Stomach (tissue), 9 donors: ENCODE results near the gene ITGA1. TPM values are rescaled to one million over a fixed set of nuclear protein-coding genes. Genes with fewer than 3 reads are reported as not detected.

Experiments used
- DNase-seq, 2 donors: peaks; one replicate each; pipeline versions ENCODE4 v3.0.0 to v3.0.0-alpha.2; 2013 to 2019
- H3K27ac ChIP-seq, 5 donors: fragments of 200-600 bp in 4 of 5; sonication (generic) in 4 of 5; one replicate each; pipeline ENCODE4 v1.5.1; 2013 to 2019; ENCODE audit warnings: mild to moderate bottlenecking in 1 of 5, moderate library complexity in 1 of 5
- H3K27me3 ChIP-seq, 3 donors: fragments of 200-600 bp; sonication (generic); one replicate each; pipeline ENCODE4 v1.5.1; 2017 to 2019; ENCODE audit warnings: mixed run types in 1 of 3
- H3K36me3 ChIP-seq, 4 donors: fragments of 200-600 bp; sonication (generic); 1 replicate in 3 of 4; 2 replicates in 1 of 4; pipeline ENCODE4 v1.5.1; 2016 to 2019
- H3K4me1 ChIP-seq, 4 donors: fragments of 200-600 bp; sonication (generic); one replicate each; pipeline ENCODE4 v1.5.1; 2016 to 2019
- H3K4me3 ChIP-seq, 4 donors: fragments of 200-600 bp; sonication (generic) in 3 of 4; one replicate each; pipeline ENCODE4 v1.5.1; 2016 to 2019; ENCODE audit warnings: mild to moderate bottlenecking in 1 of 4
- H3K9me3 ChIP-seq, 4 donors: fragments of 200-600 bp; sonication (generic); one replicate each; pipeline ENCODE4 v1.5.1; 2016 to 2019
- CTCF ChIP-seq, 7 experiments: fragments of 450-650 bp in 4 of 7; fragments of 200-600 bp in 3 of 7; sonication (generic) in 3 of 7; IDR thresholded peaks; one replicate each; pipeline ENCODE4 v1.5.1; 2016 to 2019; ENCODE audit warnings: antibody characterized with exemption in 7 of 7, control low read depth in 2 of 7, mild to moderate bottlenecking in 1 of 7
- EP300 ChIP-seq: sonication (generic); formaldehyde crosslinking; IDR thresholded peaks from one replicate; pipeline ENCODE4 v1.6.1; 2017; ENCODE audit warnings: antibody characterized with exemption
- POLR2A ChIP-seq, 4 donors: fragments of 450-650 bp; IDR thresholded peaks; one replicate each; pipeline ENCODE4 v1.6.1; 2016; ENCODE audit warnings: antibody characterized with exemption in 4 of 4, control low read depth in 2 of 4, mild to moderate bottlenecking in 1 of 4, moderate library complexity in 1 of 4
- POLR2AphosphoS5 ChIP-seq, 3 donors: sonication (generic); formaldehyde crosslinking; IDR thresholded peaks; one replicate each; pipeline ENCODE4 v1.6.1; 2016; ENCODE audit warnings: antibody characterized with exemption in 3 of 3
- WGBS, 5 donors: extraction: QIAGEN DNeasy Blood & Tissue Kit in 3 of 5; methylation state at CpG; one replicate each; pipeline versions ENCODE4 v1.1.5 to v1.1.7; 2013 to 2018; 5-methylcytosine and 5-hydroxymethylcytosine counted together
- intact Hi-C: fragments of 100-400 bp; cut with DNase I; formaldehyde crosslinking; loops from one replicate; pipeline ENCODE4 v1.15.1; 2023; ENCODE audit warnings: low total_unique reads
- polyA plus RNA-seq, 3 donors: library from polyadenylated mRNA; stranded (reverse); fragments of 200-250 nt; gene quantifications; one replicate each; pipeline ENCODE4 v1.2.3, GENCODE V29; 2013
- total RNA-seq, 5 donors: library from RNA; depleted of rRNA; stranded (reverse); fragments of >200 nt; gene quantifications; one replicate each; pipeline versions ENCODE4 v1.1.0 to v1.2.3, GENCODE V29; 2014 to 2016
- donor health status: healthy with polysubstance abuse.
- donor health status: Bipolar disorder and iron deficiency.
- donor health status: healthy.

ITGA1 gene
- total and polyA plus RNA-seq, 8 donors = 2.7 to 507 (median 77.0) TPM

- Histone ChIP-seq H3K4me3 (no peak overlapping the region), H3K27ac (no peak overlapping the region), H3K36me3 (no peaks in the 10 kb centered on the region), H3K4me1 (no peaks in the 10 kb centered on the region), H3K27me3 (no peaks in the 10 kb centered on the region), H3K9me3 (no peaks in the 10 kb centered on the region)
- TF ChIP-seq POLR2A (IDR thresholded peaks at IDR 0.05) (no peak), POLR2AphosphoS5 (IDR thresholded peaks at IDR 0.05) (no peak), EP300 (no peak), CTCF (IDR thresholded peaks at IDR 0.05) (no peak)
- WGBS, 5 donors = 77 to 84% (median 82%) methylated on average over 3 of the region's 3 CpGs
- intact Hi-C loops = no loop called here
- no peak for DNase-seq
Measured at GRCh38 chr5:52771343-52772039, 16.2 kb upstream of the ITGA1 start.

- Histone ChIP-seq H3K27ac (peak overlapping the region in 1 of 5 donors; percentile 11), H3K4me1 (no peaks in the 10 kb centered on the region), H3K36me3 (no peaks in the 10 kb centered on the region), H3K27me3 (no peaks in the 10 kb centered on the region), H3K4me3 (no peak overlapping the region), H3K9me3 (no peaks in the 10 kb centered on the region)
- intact Hi-C loops = no loop called here
- no peak for DNase-seq
- TF ChIP-seq POLR2AphosphoS5 (IDR thresholded peaks at IDR 0.05) (no peak), EP300 (no peak)
Measured at GRCh38 chr5:52772668-52773067, 15.0 kb upstream of the ITGA1 start.

GRCh38 chr5:52773342-52773741 is 14.4 kb upstream of the ITGA1 start:
- Histone ChIP-seq H3K27ac (peak overlapping the region in 1 of 5 donors; percentile 4), H3K4me1 (no peaks in the 10 kb centered on the region), H3K4me3 (no peak overlapping the region), H3K27me3 (no peaks in the 10 kb centered on the region), H3K9me3 (no peaks in the 10 kb centered on the region), H3K36me3 (no peaks in the 10 kb centered on the region)
- intact Hi-C loops = no loop called here
- 68 to 85% (median 75%) methylated on average over 2 of the region's 2 CpGs for WGBS, 5 donors
- DNase-seq = no peak
- no peak for TF ChIP-seq POLR2AphosphoS5 (IDR thresholded peaks at IDR 0.05)
- no peak for TF ChIP-seq EP300
- TF ChIP-seq CTCF (IDR thresholded peaks at IDR 0.05) = no peak
- TF ChIP-seq POLR2A (IDR thresholded peaks at IDR 0.05) = no peak

GRCh38 chr5:52774005-52774410 is 13.7 kb upstream of the ITGA1 start:
- no peaks in the 10 kb centered on the region for H3K4me1 ChIP-seq
- no peaks in the 10 kb centered on the region for H3K36me3 ChIP-seq
- peak overlapping the region in 3 of 5 donors; percentile 3 to 7 (median 4) for H3K27ac ChIP-seq
- no peak for DNase-seq
- WGBS, 5 donors = 34 to 40% (median 37%) methylated on average over 5 of the region's 5 CpGs
- no peaks in the 10 kb centered on the region for H3K9me3 ChIP-seq
- H3K4me3 ChIP-seq = no peak overlapping the region
- H3K27me3 ChIP-seq = no peaks in the 10 kb centered on the region
- intact Hi-C loops = no loop called here
- TF ChIP-seq CTCF (IDR thresholded peaks at IDR 0.05) (no peak), POLR2AphosphoS5 (IDR thresholded peaks at IDR 0.05) (no peak), POLR2A (IDR thresholded peaks at IDR 0.05) (no peak), EP300 (no peak)

GRCh38 chr5:52776116-52776515 is 11.6 kb upstream of the ITGA1 start:
- intact Hi-C loops = no loop called here
- H3K36me3 ChIP-seq = no peaks in the 10 kb centered on the region
- no peak overlapping the region for H3K4me3 ChIP-seq
- no peaks in the 10 kb centered on the region for H3K27me3 ChIP-seq
- 81 to 94% (median 88%) methylated on average over 2 of the region's 2 CpGs for WGBS, 5 donors
- peak overlapping the region; percentile 21 to 52 (median 42) for H3K27ac ChIP-seq
- peak in 1 of 3 donors; percentile 8 for TF ChIP-seq POLR2AphosphoS5 (IDR thresholded peaks at IDR 0.05)
- TF ChIP-seq CTCF (IDR thresholded peaks at IDR 0.05) = no peak
- no peaks in the 10 kb centered on the region for H3K4me1 ChIP-seq
- DNase-seq = peak in 1 of 2 donors; percentile 26
- no peaks in the 10 kb centered on the region for H3K9me3 ChIP-seq
